T-helper 2 cell treated with Interferon-gamma antibody and Interleukin-4, amounts not matched to agents 100 ng/mL and 5 ng/mL, for 36 hours (primary cell): ENCODE measurements around the gene OR6K2. TPM values are rescaled to one million over a fixed set of nuclear protein-coding genes. Genes with fewer than 3 reads are reported as not detected.

Experiments
- intact Hi-C: fragments of 100-400 bp; cut with micrococcal nuclease; formaldehyde crosslinking; loops from one replicate; pipeline ENCODE4 v1.15.1; 2023
- total RNA-seq: library from RNA; stranded (reverse); gene quantifications from 2 replicates; pipeline ENCODE4 v1.2.3, GENCODE V29; 2022

Gene OR6K2
- total RNA-seq, 1 donor from 2014 or later, result not detected

- intact Hi-C loops, result no loop called here
Measured at GRCh38 chr1:158686111-158687009, 14.1 kb downstream of the OR6K2 start, which contains the start of gene SPTA1. Gene SPTA1 (minus strand): TSS chr1:158686715. CDS start chr1:158686517, 198 bp downstream.

GRCh38 chr1:158685085-158685484 lies 15.4 kb downstream of the OR6K2 start:
- intact Hi-C loops, result no loop called here

GRCh38 chr1:158681606-158682005 lies 18.8 kb downstream of the OR6K2 start:
- intact Hi-C loops, result no loop called here

- intact Hi-C loops, result no loop called here
Measured at GRCh38 chr1:158679289-158679688, 21.2 kb downstream of the OR6K2 start.

GRCh38 chr1:158675563-158676323 lies 24.7 kb downstream of the OR6K2 start:
- intact Hi-C loops, result no loop called here

- intact Hi-C loops, result no loop called here
Measured at GRCh38 chr1:158674302-158674701, 26.1 kb downstream of the OR6K2 start.

- intact Hi-C loops, result no loop called here
Measured at GRCh38 chr1:158666037-158666436, 34.4 kb downstream of the OR6K2 start.

GRCh38 chr1:158654571-158654970 lies 45.9 kb downstream of the OR6K2 start:
- intact Hi-C loops, result loop anchor here (10.0 kb wide), 1 partner anchor 340 kb away; no protein-coding TSS in a partner anchor

- intact Hi-C loops, result loop anchor here (10.0 kb wide), 1 partner anchor 341 kb away; no protein-coding TSS in a partner anchor
Measured at GRCh38 chr1:158654086-158654485, 46.4 kb downstream of the OR6K2 start.

- intact Hi-C loops, result loop anchor here (10.0 kb wide), 1 partner anchor 342 kb away; no protein-coding TSS in a partner anchor
Measured at GRCh38 chr1:158652721-158653334, 47.6 kb downstream of the OR6K2 start.

Other genes with a start within 250 kb of the OR6K2 start
- gene OR10K1, start 238.8 kb downstream of the OR6K2 start, total RNA-seq, result not detected in 2 replicates
- gene OR10R2, start 228.4 kb downstream of the OR6K2 start, total RNA-seq, result not detected in 2 replicates
- gene OR6Y1, start 146.2 kb downstream of the OR6K2 start, total RNA-seq, result not detected in 2 replicates
- not detected in 2 replicates for gene OR6P1, start 130.1 kb downstream of the OR6K2 start, total RNA-seq
- not detected in 2 replicates for gene OR10X1, start 120.8 kb downstream of the OR6K2 start, total RNA-seq
- not detected in 2 replicates for gene OR10Z1, start 95.4 kb downstream of the OR6K2 start, total RNA-seq
- not detected in 2 replicates for gene SPTA1, start 13.9 kb downstream of the OR6K2 start, total RNA-seq
- gene OR6K3, start 20.1 kb upstream of the OR6K2 start, total RNA-seq, result not detected in 2 replicates
- gene OR6K6, start 54.1 kb upstream of the OR6K2 start, total RNA-seq, result not detected in 2 replicates
- not detected in 2 replicates for gene OR6N1, start 71.5 kb upstream of the OR6K2 start, total RNA-seq
- not detected in 2 replicates for gene OR6N2, start 80.6 kb upstream of the OR6K2 start, total RNA-seq
- gene MNDA, start 130.7 kb upstream of the OR6K2 start, total RNA-seq, result not detected in 2 replicates
- 31.2 and 32.8 TPM in 2 replicates for gene PYHIN1, start 230.9 kb upstream of the OR6K2 start, total RNA-seq